H1 (cell line): ENCODE data around the gene NLGN4X. TPM values are rescaled to one million over a fixed set of nuclear protein-coding genes. Genes with fewer than 3 reads are reported as not detected.

ENCODE experiments used
- CTCF ChIA-PET: fragments of 300-600 bp; sonication (Branson Sonifier 250); formaldehyde crosslinking; loops from one replicate; lab custom pipeline; 2021; ENCODE audit not compliant: partially characterized antibody; lab: Charles Lee
- POLR2A ChIA-PET: fragments of 300-600 bp; sonication (Branson Sonifier 250); formaldehyde crosslinking; loops from one replicate; lab custom pipeline; 2021; ENCODE audit warnings: inconsistent platforms; ENCODE audit not compliant: partially characterized antibody; lab: Charles Lee
- DNase-seq, 2 experiments: peaks; one replicate each; pipeline versions ENCODE4 v3.0.0 to v3.0.0-alpha.2; 2010 to 2022; ENCODE audit warnings: low spot score in 2 of 2, low read depth in 1 of 2, mixed read lengths in 1 of 2
- FAIRE-seq: peaks from 2 replicates; lab custom pipeline; 2011; peaks lifted over from hg19 to GRCh38; lab: Jason Lieb, UNC
- H2AFZ ChIP-seq: 2 replicates; pipeline ENCODE4 v1.8.1; 2012; ENCODE audit warnings: low read length, inconsistent platforms
- H2AK5ac ChIP-seq: 2 replicates; pipeline ENCODE4 v1.6.1; 2013; ENCODE audit warnings: low read depth, low read length
- H2BK120ac ChIP-seq: replicated peaks from 2 replicates; pipeline ENCODE3; 2013; ENCODE audit warnings: low read depth, low read length, inconsistent platforms
- H2BK12ac ChIP-seq: 2 replicates; pipeline ENCODE4 v1.6.1; 2013; ENCODE audit warnings: low read depth, low read length
- H2BK15ac ChIP-seq: 2 replicates; pipeline ENCODE4 v1.6.1; 2013; ENCODE audit warnings: low read length
- H2BK20ac ChIP-seq: 2 replicates; pipeline ENCODE4 v1.6.1; 2013; ENCODE audit warnings: low read length
- H2BK5ac ChIP-seq: 2 replicates; pipeline ENCODE4 v1.6.1; 2013; ENCODE audit warnings: low read depth, low read length
- H3K14ac ChIP-seq: 2 replicates; pipeline ENCODE4 v1.6.1; 2013; ENCODE audit warnings: inconsistent platforms; ENCODE audit not compliant: insufficient read length
- H3K18ac ChIP-seq: 2 replicates; pipeline ENCODE4 v1.6.1; 2013; ENCODE audit warnings: low read length; ENCODE audit errors: extremely low read depth
- H3K23ac ChIP-seq: 2 replicates; pipeline ENCODE4 v1.6.1; 2013; ENCODE audit warnings: inconsistent platforms; ENCODE audit not compliant: insufficient read length
- H3K23me2 ChIP-seq: 2 replicates; pipeline ENCODE4 v1.6.1; 2013; ENCODE audit warnings: low read depth, low read length
- H3K27ac ChIP-seq: 2 replicates; pipeline ENCODE4 v1.6.1; 2011; ENCODE audit warnings: low read depth, low read length, inconsistent platforms
- H3K27me3 ChIP-seq, 4 experiments: replicated peaks in 1 of 4; 1 replicate in 1 of 4; 2 replicates in 3 of 4; pipeline versions ENCODE4 v1.6.1 to v1.8.1; 2011 to 2013; ENCODE audit warnings: low read length in 3 of 4, mild to moderate bottlenecking in 3 of 4, inconsistent platforms in 2 of 4, mixed read lengths in 2 of 4, moderate library complexity in 1 of 4; ENCODE audit not compliant: control insufficient read depth in 3 of 4, insufficient read depth in 3 of 4; ENCODE audit errors: extremely low read depth in 1 of 4
- H3K36me3 ChIP-seq, 4 experiments: 2 replicates each; pipeline versions ENCODE4 v1.6.1 to v1.8.1; 2011 to 2013; ENCODE audit warnings: mild to moderate bottlenecking in 4 of 4, low read length in 3 of 4, moderate library complexity in 2 of 4, control low read depth in 1 of 4, inconsistent platforms in 1 of 4; ENCODE audit not compliant: insufficient read depth in 4 of 4, control insufficient read depth in 2 of 4
- H3K4ac ChIP-seq: replicated peaks from 2 replicates; pipeline ENCODE3; 2013; ENCODE audit warnings: low read length, low read depth, mixed read lengths, inconsistent platforms; ENCODE audit not compliant: insufficient read length
- H3K4me1 ChIP-seq, 4 experiments: replicated peaks in 1 of 4; 1 replicate in 1 of 4; 2 replicates in 3 of 4; pipeline versions ENCODE4 v1.6.1 to v1.8.1; 2011 to 2013; ENCODE audit warnings: low read length in 3 of 4, inconsistent platforms in 2 of 4, mixed read lengths in 1 of 4; ENCODE audit not compliant: insufficient read depth in 4 of 4, control insufficient read depth in 3 of 4
- H3K4me2 ChIP-seq, 2 experiments: 2 replicates each; pipeline versions ENCODE4 v1.6.1 to v1.8.1; 2011 to 2013; ENCODE audit warnings: low read depth in 2 of 2, low read length in 2 of 2, control low read depth in 1 of 2, inconsistent platforms in 1 of 2, mild to moderate bottlenecking in 1 of 2; ENCODE audit not compliant: insufficient read depth in 1 of 2
- H3K4me3 ChIP-seq, 4 experiments: fragments of 200-600, 300-600 bp in 1 of 4; sonication (generic), shearing (Covaris generic), sonication (Bioruptor Twin) in 1 of 4; 2 replicates each; pipeline versions ENCODE4 v1.5.1 to v1.8.1; 2011 to 2016; ENCODE audit warnings: low read length in 4 of 4, low read depth in 3 of 4, control low read depth in 2 of 4, inconsistent platforms in 2 of 4, mild to moderate bottlenecking in 2 of 4, mixed read lengths in 1 of 4, moderate library complexity in 1 of 4; ENCODE audit not compliant: insufficient read depth in 2 of 4; ENCODE audit errors: extremely low read depth in 1 of 4
- H3K56ac ChIP-seq: replicated peaks from 2 replicates; pipeline ENCODE3; 2013; ENCODE audit warnings: low read depth, mild to moderate bottlenecking, mixed read lengths, low read length, inconsistent platforms; ENCODE audit not compliant: insufficient read length
- H3K79me1 ChIP-seq: 2 replicates; pipeline ENCODE4 v1.6.1; 2013; ENCODE audit warnings: low read depth, low read length, control low read depth
- H3K79me2 ChIP-seq, 2 experiments: 2 replicates each; pipeline versions ENCODE4 v1.6.1 to v1.8.1; 2012 to 2013; ENCODE audit warnings: low read length in 2 of 2, mild to moderate bottlenecking in 2 of 2, inconsistent platforms in 1 of 2; ENCODE audit not compliant: insufficient read depth in 2 of 2, control insufficient read depth in 1 of 2
- H3K9ac ChIP-seq, 4 experiments: replicated peaks in 1 of 4; 1 replicate in 1 of 4; 2 replicates in 3 of 4; pipeline versions ENCODE4 v1.6.1 to v1.8.1; 2011 to 2013; ENCODE audit warnings: low read depth in 3 of 4, low read length in 3 of 4, control low read depth in 2 of 4, mild to moderate bottlenecking in 2 of 4, moderate library complexity in 2 of 4, inconsistent platforms in 1 of 4; ENCODE audit errors: extremely low read depth in 1 of 4
- H3K9me3 ChIP-seq, 2 experiments: 2 replicates each; pipeline versions ENCODE4 v1.6.1 to v1.8.1; 2012 to 2013; ENCODE audit warnings: mild to moderate bottlenecking in 2 of 2, moderate library complexity in 2 of 2, control low read depth in 1 of 2, inconsistent platforms in 1 of 2, low read depth in 1 of 2, low read length in 1 of 2, mixed read lengths in 1 of 2; ENCODE audit not compliant: insufficient read depth in 2 of 2
- H4K20me1 ChIP-seq, 2 experiments: replicated peaks in 1 of 2; 2 replicates each; pipeline versions ENCODE3 to v1.8.1; 2011 to 2013; ENCODE audit warnings: inconsistent platforms in 2 of 2, low read length in 2 of 2, mild to moderate bottlenecking in 1 of 2; ENCODE audit not compliant: insufficient read depth in 2 of 2, control insufficient read depth in 1 of 2
- H4K5ac ChIP-seq: 2 replicates; pipeline ENCODE4 v1.6.1; 2013; ENCODE audit warnings: low read length, low read depth, mixed read lengths, inconsistent platforms; ENCODE audit not compliant: insufficient read length
- H4K8ac ChIP-seq: 2 replicates; pipeline ENCODE4 v1.8.0; 2013; ENCODE audit warnings: mild to moderate bottlenecking, moderate library complexity, low read length, inconsistent platforms; ENCODE audit not compliant: insufficient read depth; ENCODE audit errors: extremely low read depth
- H4K91ac ChIP-seq: replicated peaks from 2 replicates; pipeline ENCODE3; 2013; ENCODE audit warnings: low read length, mixed read lengths, inconsistent platforms; ENCODE audit not compliant: insufficient read length
- ATF3 ChIP-seq: IDR thresholded peaks from 2 replicates; pipeline ENCODE4 v1.6.1; 2011; ENCODE audit warnings: low read depth, mild to moderate bottlenecking, low read length; ENCODE audit not compliant: insufficient read depth
- CEBPB ChIP-seq: IDR thresholded peaks from 2 replicates; pipeline ENCODE4 v1.6.1; 2012; ENCODE audit warnings: low read depth, low read length
- CREB1 ChIP-seq: IDR thresholded peaks from 2 replicates; pipeline ENCODE4 v1.6.1; 2012; ENCODE audit warnings: inconsistent platforms
- HDAC2 ChIP-seq, 2 experiments: fragments of 300-600 bp in 1 of 2; sonication (generic) in 1 of 2; IDR thresholded peaks; 2 replicates each; pipeline ENCODE4 v1.6.1; 2011 to 2012; ENCODE audit warnings: low read depth in 2 of 2, low read length in 2 of 2, mild to moderate bottlenecking in 2 of 2, moderate library complexity in 2 of 2, borderline replicate concordance in 1 of 2, inconsistent platforms in 1 of 2
- KDM5A ChIP-seq: fragments of 200-600 bp; IDR thresholded peaks from 2 replicates; pipeline ENCODE4 v1.7.1; 2012; ENCODE audit warnings: mild to moderate bottlenecking, low read length, inconsistent platforms, mixed read lengths
- MAFK ChIP-seq: IDR thresholded peaks from 2 replicates; pipeline ENCODE4 v1.6.1; 2012; ENCODE audit warnings: low read depth, mild to moderate bottlenecking, improper control_type of control experiment, low read length
- PHF8 ChIP-seq: fragments of 200-600 bp; sonication (generic); conservative IDR thresholded peaks from 2 replicates; pipeline ENCODE4 v1.7.1; 2012; ENCODE audit warnings: low read depth, mild to moderate bottlenecking, inconsistent platforms, low read length, moderate library complexity
- RFX5 ChIP-seq: IDR thresholded peaks from 2 replicates; pipeline ENCODE4 v1.6.1; 2011; ENCODE audit warnings: low read depth, low read length, improper control_type of control experiment, borderline replicate concordance
- RXRA ChIP-seq: IDR thresholded peaks from 2 replicates; pipeline ENCODE4 v1.6.1; 2011; ENCODE audit warnings: low read depth, mild to moderate bottlenecking, low read length, moderate library complexity; ENCODE audit not compliant: insufficient read depth
- SIX5 ChIP-seq: IDR thresholded peaks from 2 replicates; pipeline ENCODE4 v1.6.1; 2011; ENCODE audit warnings: mild to moderate bottlenecking, low read depth, low read length
- TEAD4 ChIP-seq: IDR thresholded peaks from 2 replicates; pipeline ENCODE4 v1.6.1; 2012; ENCODE audit warnings: low read depth, low read length, inconsistent platforms, mixed read lengths
- WGBS, 2 experiments: shearing (Covaris generic) in 1 of 2; methylation state at CpG; one replicate each; pipeline versions ENCODE4 v1.1.6 to v1.1.7; 2013 to 2015; ENCODE audit warnings: low lambda C conversion rate in 2 of 2, mixed read lengths in 2 of 2, inconsistent platforms in 1 of 2, low coverage in 1 of 2, missing lambda C conversion rate in 1 of 2; ENCODE audit not compliant: insufficient replicate concordance in 2 of 2, insufficient coverage in 1 of 2, insufficient read length in 1 of 2; ENCODE audit errors: extremely low coverage in 1 of 2, missing lambda C conversion rate in 1 of 2; 5-methylcytosine and 5-hydroxymethylcytosine counted together
- polyA plus RNA-seq, 7 experiments: library from polyadenylated mRNA; depleted of rRNA in 3 of 7; stranded (reverse) in 5 of 7; unstranded in 2 of 7; fragments of >200 nt in 5 of 7; fragments of 200-250 nt in 2 of 7; gene quantifications; 1 replicate in 5 of 7; 2 replicates in 1 of 7; 4 replicates in 1 of 7; pipeline versions ENCODE4 v1.2.1 to v1.2.3, GENCODE V29; 2011 to 2013; ENCODE audit warnings: missing spikeins in 2 of 7, mixed read lengths in 2 of 7
- total RNA-seq: library from RNA; stranded (reverse); fragmentation: NEBNext Ultra II Directional; extraction: Animal tissue kit (Norgen Biotek cat#: 25700); gene quantifications from 2 replicates; pipeline ENCODE4 v1.2.1, GENCODE V29; 2021

Gene NLGN4X
- total and polyA plus RNA-seq, 2 of the 8 experiments (the other 6 are each of a cell fraction or from before 2014, with no cell fraction given): 104 to 124 TPM

- CTCF ChIA-PET: no interaction called here
- peak; percentile 84 for FAIRE-seq
Measured at GRCh38 chrX:6026429-6026828, 202.2 kb downstream of the NLGN4X start.

More at GRCh38 chrX:6026429-6026828, 202.2 kb downstream of the NLGN4X start:
- H2BK5ac ChIP-seq: no peak overlapping the region
- H3K79me2 ChIP-seq: peaks cover 3 to 51% of the 10 kb centered on the region in 2 experiments; a peak in 3 of 4 replicates
- peaks cover 0 to 3% (median 0%) of the 10 kb centered on the region in 4 experiments; a peak in 1 of 8 replicates for H3K36me3 ChIP-seq
- H3K4me3 ChIP-seq: peak overlapping the region in 1 of 4 experiments; percentile 46; a peak in 2 of 8 replicates
- H4K8ac ChIP-seq: no peak overlapping the region
- 4% methylated on average over 7 of the region's 7 CpGs; no CpG with 5 or more reads in 1 of the 2 experiments for WGBS, 2 experiments
- peaks cover 0 to 10% (median 4%) of the 10 kb centered on the region in 4 experiments; a peak in 5 of 7 replicates for H3K4me1 ChIP-seq
- H2BK20ac ChIP-seq: no peak overlapping the region
- H3K79me1 ChIP-seq: no peaks in the 10 kb centered on the region
- no peaks in the 10 kb centered on the region for H4K20me1 ChIP-seq
- no peak overlapping the region for H3K56ac ChIP-seq
- H3K14ac ChIP-seq: no peak overlapping the region
- H3K18ac ChIP-seq: no peak overlapping the region
- H2BK120ac ChIP-seq: no peak overlapping the region
- H2BK15ac ChIP-seq: no peak overlapping the region
- H4K91ac ChIP-seq: no peak overlapping the region
- no peak overlapping the region for H2BK12ac ChIP-seq
- TF ChIP-seq PHF8: no peak
- TF ChIP-seq CREB1: no peak
- TF ChIP-seq CEBPB: no peak
- TF ChIP-seq ATF3: no peak
- no peak for TF ChIP-seq TEAD4
- TF ChIP-seq RFX5: no peak
- no peak for TF ChIP-seq RXRA
- TF ChIP-seq SIX5: no peak
- TF ChIP-seq KDM5A: no peak
- TF ChIP-seq MAFK: no peak
- TF ChIP-seq HDAC2 (IDR thresholded peaks at IDR 0.05; ENCODE audit: borderline replicate concordance in 1 of 2, low read depth in 2 of 2, low read length in 2 of 2): no peak
- no peak overlapping the region for H3K23ac ChIP-seq
- no peak overlapping the region for H2AFZ ChIP-seq
- DNase-seq: no peak
- no peaks in the 10 kb centered on the region for H3K23me2 ChIP-seq
- no peak overlapping the region for H3K4ac ChIP-seq
- no peaks in the 10 kb centered on the region for H3K9me3 ChIP-seq
- POLR2A ChIA-PET: interaction anchor here (0.6 kb wide), 1 partner anchor 119 kb away, joined by 3 read pairs; no protein-coding TSS in a partner anchor
- no peak overlapping the region for H2AK5ac ChIP-seq
- H3K27ac ChIP-seq: no peak overlapping the region
- H3K9ac ChIP-seq: no peak overlapping the region
- H3K27me3 ChIP-seq: no peaks in the 10 kb centered on the region
- H3K4me2 ChIP-seq: peak overlapping the region; percentile 43 to 51
- no peak overlapping the region for H4K5ac ChIP-seq
